Panc1 (cell line): ENCODE data around the gene PMP22. TPM values are rescaled to one million over a fixed set of nuclear protein-coding genes. Genes with fewer than 3 reads are reported as not detected.

Source experiments
- ATAC-seq: fragments of 200-7000 bp; cut with Tn5 transposase; 2 replicates; pipeline ENCODE4 v1.9.1; 2020; ENCODE audit warnings: mild to moderate bottlenecking, moderate library complexity
- BruUV-seq: library from RNA; stranded (reverse); fragments of 400-500 nt; replicated peaks from 2 replicates; lab custom pipeline; 2021; lab: Mats Ljungman, UMichigan
- CTCF ChIA-PET: fragments of 300-600 bp; sonication (Branson Sonifier 250); formaldehyde crosslinking; loops from one replicate; lab custom pipeline; 2022; ENCODE audit warnings: antibody characterized with exemption; lab: Charles Lee
- POLR2A ChIA-PET: fragments of 300-600 bp; sonication (Branson Sonifier 250); formaldehyde crosslinking; loops from one replicate; lab custom pipeline; 2022; ENCODE audit warnings: antibody characterized with exemption; lab: Charles Lee
- DNase-seq: peaks from one replicate; pipeline ENCODE4 v3.0.0-alpha.2; 2010; ENCODE audit warnings: low read depth, low spot score
- H3K27ac ChIP-seq: 2 replicates; pipeline ENCODE4 v1.5.1; 2011; ENCODE audit warnings: mild to moderate bottlenecking, low read length, inconsistent platforms
- H3K27me3 ChIP-seq: fragments of 200-500 bp; sonication (Bioruptor generic); 2 replicates; pipeline ENCODE4 v1.6.0; 2014; ENCODE audit warnings: low read length, inconsistent platforms; ENCODE audit not compliant: control insufficient read depth, insufficient read depth
- H3K36me3 ChIP-seq: fragments of 200-500 bp; sonication (Bioruptor generic); 2 replicates; pipeline ENCODE4 v1.5.1; 2014; ENCODE audit warnings: inconsistent platforms, mild to moderate bottlenecking, low read length, moderate library complexity; ENCODE audit not compliant: control insufficient read depth, insufficient read depth
- H3K4me1 ChIP-seq: 2 replicates; pipeline ENCODE4 v1.5.1; 2011; ENCODE audit warnings: inconsistent platforms, mild to moderate bottlenecking, low read length, moderate library complexity; ENCODE audit not compliant: control insufficient read depth, insufficient read depth
- H3K4me3 ChIP-seq, 2 experiments: 2 replicates each; pipeline ENCODE4 v1.5.1; 2011 to 2012; ENCODE audit warnings: low read depth in 2 of 2, low read length in 2 of 2, mild to moderate bottlenecking in 2 of 2, inconsistent platforms in 1 of 2, moderate library complexity in 1 of 2
- H3K9me3 ChIP-seq: fragments of 200-500 bp; sonication (Bioruptor generic); 2 replicates; pipeline ENCODE4 v1.5.1; 2014; ENCODE audit warnings: low read depth, mild to moderate bottlenecking, inconsistent platforms, low read length, moderate library complexity; ENCODE audit not compliant: control insufficient read depth, insufficient read depth
- POLR2AphosphoS5 ChIP-seq: IDR thresholded peaks from 2 replicates; pipeline ENCODE4 v1.6.1; 2012; ENCODE audit warnings: mild to moderate bottlenecking, low read depth, low read length, moderate library complexity
- REST ChIP-seq, 2 experiments: IDR thresholded peaks; 2 replicates each; pipeline ENCODE4 v1.6.1; 2011 to 2012; ENCODE audit warnings: low read depth in 2 of 2, control low read depth in 1 of 2, low read length in 1 of 2, mild to moderate bottlenecking in 1 of 2, moderate library complexity in 1 of 2; ENCODE audit not compliant: insufficient read depth in 1 of 2
- SIN3A ChIP-seq: IDR thresholded peaks from 2 replicates; pipeline ENCODE4 v1.6.1; 2012; ENCODE audit warnings: low read depth, mild to moderate bottlenecking, low read length, moderate library complexity, borderline replicate concordance; ENCODE audit not compliant: insufficient read depth
- TCF7L2 ChIP-seq: IDR thresholded peaks from 2 replicates; pipeline ENCODE4 v1.6.1; 2011; ENCODE audit warnings: mild to moderate bottlenecking, low read depth, low read length, inconsistent platforms
- in situ Hi-C: cut with HindIII; loops from 2 replicates; pipeline ENCODE4 v1.10.0; 2016; ENCODE audit warnings: low sequenced_read_pairs, low pct_unique_long_range_greater_than_20kb
- intact Hi-C: fragments of 100-400 bp; cut with micrococcal nuclease; formaldehyde crosslinking; loops from one replicate; pipeline ENCODE4 v1.10.0; 2022; ENCODE audit not compliant: unreplicated experiment
- total RNA-seq: library from RNA; stranded (reverse); gene quantifications from one replicate; pipeline ENCODE4 v1.2.1, GENCODE V29; 2021; ENCODE audit not compliant: unreplicated experiment
- TF ChIP-seq, protein P1 (sequence below): fragments of 450-650 bp; IDR thresholded peaks from 2 replicates; pipeline ENCODE4 v1.5.1; 2017; ENCODE audit warnings: mild to moderate bottlenecking

The PMP22 gene
- total RNA-seq, 1 experiment from 2014 or later: 6.0 TPM

GRCh38 chr17:15250135-15250860 is 14.8 kb downstream of the PMP22 start:
- intact Hi-C loops: no loop called here
- no peak overlapping the region for H3K4me3 ChIP-seq
- TF ChIP-seq POLR2AphosphoS5 (no peak), TCF7L2 (no peak), REST (IDR thresholded peaks at IDR 0.05; ENCODE audit: insufficient read depth in 1 of 2, low read depth in 2 of 2, low read length in 1 of 2) (no peak), SIN3A (no peak)
- TF ChIP-seq, protein P1, sequence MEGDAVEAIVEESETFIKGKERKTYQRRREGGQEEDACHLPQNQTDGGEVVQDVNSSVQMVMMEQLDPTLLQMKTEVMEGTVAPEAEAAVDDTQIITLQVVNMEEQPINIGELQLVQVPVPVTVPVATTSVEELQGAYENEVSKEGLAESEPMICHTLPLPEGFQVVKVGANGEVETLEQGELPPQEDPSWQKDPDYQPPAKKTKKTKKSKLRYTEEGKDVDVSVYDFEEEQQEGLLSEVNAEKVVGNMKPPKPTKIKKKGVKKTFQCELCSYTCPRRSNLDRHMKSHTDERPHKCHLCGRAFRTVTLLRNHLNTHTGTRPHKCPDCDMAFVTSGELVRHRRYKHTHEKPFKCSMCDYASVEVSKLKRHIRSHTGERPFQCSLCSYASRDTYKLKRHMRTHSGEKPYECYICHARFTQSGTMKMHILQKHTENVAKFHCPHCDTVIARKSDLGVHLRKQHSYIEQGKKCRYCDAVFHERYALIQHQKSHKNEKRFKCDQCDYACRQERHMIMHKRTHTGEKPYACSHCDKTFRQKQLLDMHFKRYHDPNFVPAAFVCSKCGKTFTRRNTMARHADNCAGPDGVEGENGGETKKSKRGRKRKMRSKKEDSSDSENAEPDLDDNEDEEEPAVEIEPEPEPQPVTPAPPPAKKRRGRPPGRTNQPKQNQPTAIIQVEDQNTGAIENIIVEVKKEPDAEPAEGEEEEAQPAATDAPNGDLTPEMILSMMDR: no peak
- no peak for DNase-seq
- no peaks in the 10 kb centered on the region for H3K4me1 ChIP-seq
- no peak for ATAC-seq
- no TSS peak for BruUV-seq
- H3K36me3 ChIP-seq: no peaks in the 10 kb centered on the region
- ChIA-PET POLR2A (no interaction called here), CTCF (no interaction called here)
- in situ Hi-C loops: no loop called here
- no peak overlapping the region for H3K27ac ChIP-seq
- no peaks in the 10 kb centered on the region for H3K9me3 ChIP-seq
- H3K27me3 ChIP-seq: no peaks in the 10 kb centered on the region

GRCh38 chr17:15249487-15249886 is 15.6 kb downstream of the PMP22 start:
- ChIA-PET CTCF (no interaction called here), POLR2A (no interaction called here)
- in situ Hi-C loops (no loop called here), intact Hi-C loops (no loop called here)
- no peak overlapping the region for H3K4me3 ChIP-seq
- no peaks in the 10 kb centered on the region for H3K27me3 ChIP-seq
- no peak overlapping the region for H3K27ac ChIP-seq
- TF ChIP-seq POLR2AphosphoS5 (no peak), TCF7L2 (no peak), REST (IDR thresholded peaks at IDR 0.05; ENCODE audit: insufficient read depth in 1 of 2, low read depth in 2 of 2, low read length in 1 of 2) (no peak), SIN3A (no peak)
- TF ChIP-seq, protein P1: no peak
- H3K9me3 ChIP-seq: no peaks in the 10 kb centered on the region
- DNase-seq (no peak), ATAC-seq (no peak)
- H3K4me1 ChIP-seq: no peaks in the 10 kb centered on the region
- H3K36me3 ChIP-seq: no peaks in the 10 kb centered on the region
- BruUV-seq: no TSS peak
